DOHH2 (cell line): ENCODE results near the gene PRR18.

ENCODE experiments used
- H3F3A ChIP-seq: fragments of 200-600 bp; sonication (generic), shearing (Covaris generic); 2 replicates; pipeline ENCODE4 v1.6.0; 2016; ENCODE audit warnings: antibody characterized with exemption, mild to moderate bottlenecking; ENCODE audit not compliant: control insufficient read depth, insufficient read depth
- H3K27ac ChIP-seq: fragments of 200-600 bp; sonication (generic); 2 replicates; pipeline ENCODE4 v1.5.1; 2014; ENCODE audit warnings: low read depth, mild to moderate bottlenecking, low read length, moderate library complexity
- H3K27me3 ChIP-seq: fragments of 200-600 bp; sonication (generic); 2 replicates; pipeline ENCODE4 v1.6.1; 2014; ENCODE audit warnings: mild to moderate bottlenecking, low read length, mixed read lengths; ENCODE audit not compliant: control insufficient read depth
- H3K36me3 ChIP-seq: fragments of 200-600 bp; sonication (generic); 2 replicates; pipeline ENCODE4 v1.6.1; 2014; ENCODE audit warnings: mild to moderate bottlenecking, low read length, moderate library complexity, mixed read lengths; ENCODE audit not compliant: control insufficient read depth
- H3K4me1 ChIP-seq: fragments of 200-600 bp; sonication (generic); 2 replicates; pipeline ENCODE4 v1.6.1; 2014; ENCODE audit warnings: mild to moderate bottlenecking, low read length, mixed read lengths; ENCODE audit not compliant: control insufficient read depth
- H3K4me2 ChIP-seq: fragments of 200-600 bp; sonication (generic); 2 replicates; pipeline ENCODE4 v1.6.0; 2014; ENCODE audit warnings: mild to moderate bottlenecking, low read length, moderate library complexity
- H3K4me3 ChIP-seq: fragments of 200-600 bp; sonication (generic); 2 replicates; pipeline ENCODE4 v1.5.1; 2014; ENCODE audit warnings: mild to moderate bottlenecking, low read length, mixed read lengths
- H3K79me2 ChIP-seq: fragments of 200-600 bp; sonication (generic); 2 replicates; pipeline ENCODE4 v1.6.1; 2014; ENCODE audit warnings: mild to moderate bottlenecking, low read length, mixed read lengths; ENCODE audit not compliant: control insufficient read depth
- H3K9me2 ChIP-seq: fragments of 200-600 bp; sonication (generic); replicated peaks from 2 replicates; pipeline ENCODE4 v1.6.1; 2014; ENCODE audit warnings: mild to moderate bottlenecking, low read length, mixed read lengths; ENCODE audit not compliant: control insufficient read depth
- H3K9me3 ChIP-seq: fragments of 200-600 bp; sonication (generic); 2 replicates; pipeline ENCODE4 v1.6.1; 2014; ENCODE audit warnings: antibody characterized with exemption, low read length, mixed read lengths; ENCODE audit not compliant: control insufficient read depth, insufficient read depth
- H4K20me1 ChIP-seq: fragments of 200-600 bp; sonication (generic); 2 replicates; pipeline ENCODE4 v1.6.0; 2014; ENCODE audit warnings: low read depth, mild to moderate bottlenecking, antibody characterized with exemption, low read length, moderate library complexity; ENCODE audit not compliant: control insufficient read depth, insufficient read depth
- EZH2phosphoT487 ChIP-seq: fragments of 200-600 bp; sonication (generic); IDR thresholded peaks from 2 replicates; pipeline ENCODE4 v1.6.1; 2017; ENCODE audit warnings: borderline replicate concordance, mild to moderate bottlenecking, antibody characterized with exemption, low read length, moderate library complexity, mixed read lengths
- TF ChIP-seq, protein P1 (sequence below): fragments of 200-600 bp; sonication (generic); IDR thresholded peaks from one replicate; pipeline ENCODE4 v1.5.1; 2014; ENCODE audit warnings: antibody characterized with exemption, mild to moderate bottlenecking, low read depth, low read length; ENCODE audit not compliant: poor library complexity, severe bottlenecking

The PRR18 gene

DNA sequence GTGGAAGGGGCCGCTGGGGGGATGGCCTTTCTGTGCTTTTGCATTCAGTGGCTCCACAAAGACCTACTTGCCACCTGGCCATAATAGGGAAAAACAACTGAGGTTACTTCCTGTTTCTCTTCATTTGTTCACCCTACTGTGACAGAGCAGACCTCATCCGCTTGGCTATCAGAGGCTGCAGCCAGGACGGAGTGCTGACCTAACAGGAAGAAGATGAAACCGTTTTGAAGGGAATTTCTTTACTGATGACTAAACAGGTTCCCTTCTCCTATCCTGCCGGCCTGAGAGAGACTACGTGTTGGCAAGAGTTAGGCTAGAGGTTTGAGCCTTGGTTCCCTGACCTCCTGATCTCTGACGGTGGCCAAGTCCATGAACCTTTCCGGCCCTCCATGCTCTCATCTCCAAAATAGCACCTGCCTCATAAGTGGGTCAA lies 21.3 kb downstream of the PRR18 start:
- Histone ChIP-seq H4K20me1 (no peaks in the 10 kb centered on the region), H3K27ac (peak overlapping the region; percentile 85), H3K9me2 (no peaks in the 10 kb centered on the region), H3K4me1 (peaks cover 31% of the 10 kb centered on the region), H3K36me3 (no peaks in the 10 kb centered on the region), H3F3A (peaks cover 13% of the 10 kb centered on the region), H3K27me3 (no peaks in the 10 kb centered on the region), H3K4me3 (peak overlapping the region; percentile 63), H3K9me3 (no peaks in the 10 kb centered on the region), H3K79me2 (no peaks in the 10 kb centered on the region), H3K4me2 (peak overlapping the region; percentile 75)
- TF ChIP-seq, protein P1, sequence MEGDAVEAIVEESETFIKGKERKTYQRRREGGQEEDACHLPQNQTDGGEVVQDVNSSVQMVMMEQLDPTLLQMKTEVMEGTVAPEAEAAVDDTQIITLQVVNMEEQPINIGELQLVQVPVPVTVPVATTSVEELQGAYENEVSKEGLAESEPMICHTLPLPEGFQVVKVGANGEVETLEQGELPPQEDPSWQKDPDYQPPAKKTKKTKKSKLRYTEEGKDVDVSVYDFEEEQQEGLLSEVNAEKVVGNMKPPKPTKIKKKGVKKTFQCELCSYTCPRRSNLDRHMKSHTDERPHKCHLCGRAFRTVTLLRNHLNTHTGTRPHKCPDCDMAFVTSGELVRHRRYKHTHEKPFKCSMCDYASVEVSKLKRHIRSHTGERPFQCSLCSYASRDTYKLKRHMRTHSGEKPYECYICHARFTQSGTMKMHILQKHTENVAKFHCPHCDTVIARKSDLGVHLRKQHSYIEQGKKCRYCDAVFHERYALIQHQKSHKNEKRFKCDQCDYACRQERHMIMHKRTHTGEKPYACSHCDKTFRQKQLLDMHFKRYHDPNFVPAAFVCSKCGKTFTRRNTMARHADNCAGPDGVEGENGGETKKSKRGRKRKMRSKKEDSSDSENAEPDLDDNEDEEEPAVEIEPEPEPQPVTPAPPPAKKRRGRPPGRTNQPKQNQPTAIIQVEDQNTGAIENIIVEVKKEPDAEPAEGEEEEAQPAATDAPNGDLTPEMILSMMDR = no peak
- TF ChIP-seq EZH2phosphoT487 = no peak

DNA sequence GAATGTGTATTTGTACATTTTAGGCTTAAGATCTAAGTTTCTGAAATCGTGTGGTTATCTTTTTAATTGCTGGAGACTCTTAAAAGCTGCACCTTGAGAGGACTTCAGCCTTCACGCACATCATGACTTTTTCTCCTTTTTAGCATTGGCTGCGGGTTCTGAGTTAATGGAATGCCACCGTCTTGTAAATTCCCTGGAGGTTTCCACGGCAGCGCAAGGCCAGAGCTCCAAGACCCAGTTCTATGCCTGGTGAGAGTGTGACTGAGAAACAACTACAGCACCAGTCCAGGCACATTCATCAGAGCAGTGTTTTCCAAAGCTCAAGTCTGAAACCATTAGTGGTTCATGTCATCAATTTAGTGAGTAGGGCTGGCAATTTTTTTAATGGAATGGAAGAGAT lies 23.0 kb downstream of the PRR18 start:
- H3F3A ChIP-seq = peaks cover 13% of the 10 kb centered on the region
- H3K4me3 ChIP-seq = no peak overlapping the region
- H3K36me3 ChIP-seq = no peaks in the 10 kb centered on the region
- peaks cover 33% of the 10 kb centered on the region for H3K4me1 ChIP-seq
- H3K9me3 ChIP-seq = no peaks in the 10 kb centered on the region
- TF ChIP-seq EZH2phosphoT487 = no peak
- TF ChIP-seq, protein P1 = no peak
- no peaks in the 10 kb centered on the region for H3K9me2 ChIP-seq
- H3K27ac ChIP-seq = no peak overlapping the region; the same call in 1 of the 2 replicates
- H3K27me3 ChIP-seq = no peaks in the 10 kb centered on the region
- H3K79me2 ChIP-seq = no peaks in the 10 kb centered on the region
- H3K4me2 ChIP-seq = no peak overlapping the region
- H4K20me1 ChIP-seq = no peaks in the 10 kb centered on the region

DNA sequence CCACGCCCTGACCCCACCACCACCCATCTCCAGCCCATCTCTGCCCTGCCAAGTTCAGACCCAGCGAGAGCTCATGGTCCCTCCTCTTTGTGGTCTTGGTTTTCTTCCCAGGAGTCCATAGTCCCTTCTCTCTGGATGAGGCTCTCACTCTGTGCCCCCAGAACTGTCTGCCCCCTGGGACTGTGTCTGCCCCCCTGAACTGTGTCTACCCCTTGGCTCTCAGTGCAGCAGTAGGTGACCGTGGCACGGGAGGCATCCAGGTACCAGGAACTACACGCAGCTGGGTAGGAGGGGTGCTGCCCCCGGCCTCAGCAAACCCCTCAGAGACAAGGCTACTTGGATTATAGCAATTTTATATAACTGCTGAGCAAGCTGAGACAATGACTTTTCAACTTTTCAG lies 23.6 kb downstream of the PRR18 start:
- peaks cover 13% of the 10 kb centered on the region for H3F3A ChIP-seq
- no peaks in the 10 kb centered on the region for H3K27me3 ChIP-seq
- H3K9me3 ChIP-seq = no peaks in the 10 kb centered on the region
- peaks cover 33% of the 10 kb centered on the region for H3K4me1 ChIP-seq
- TF ChIP-seq, protein P1 = no peak
- no peak for TF ChIP-seq EZH2phosphoT487
- H3K79me2 ChIP-seq = no peaks in the 10 kb centered on the region
- H4K20me1 ChIP-seq = no peaks in the 10 kb centered on the region
- no peaks in the 10 kb centered on the region for H3K36me3 ChIP-seq
- no peak overlapping the region for H3K4me2 ChIP-seq
- H3K27ac ChIP-seq = no peak overlapping the region
- H3K9me2 ChIP-seq = no peaks in the 10 kb centered on the region
- H3K4me3 ChIP-seq = no peak overlapping the region
